ENCODE measurements around the gene FBXL17. TPM values are rescaled to one million over a fixed set of nuclear protein-coding genes. Genes with fewer than 3 reads are reported as not detected.

FBXL17 gene
- polyA plus RNA-seq, 1 experiment = 5.3 TPM

DNA sequence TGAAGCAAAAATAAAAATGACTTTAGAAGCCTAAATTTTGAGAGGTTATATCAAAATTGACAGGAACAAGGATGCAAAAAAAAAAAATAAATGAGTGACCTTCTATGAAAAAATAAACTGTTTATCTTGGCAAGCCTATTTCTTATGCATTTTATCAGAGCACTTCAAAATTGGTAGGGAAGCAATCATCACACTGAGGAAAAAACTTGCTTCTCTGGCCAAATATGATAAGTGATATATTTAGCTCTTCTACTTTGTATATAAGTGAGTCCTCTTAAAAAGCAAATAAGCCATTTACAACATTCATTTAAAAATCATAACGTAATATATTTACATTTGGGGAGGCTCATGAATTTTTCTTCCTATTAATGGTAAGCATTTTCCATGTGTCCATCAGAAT is 287.1 kb downstream of the FBXL17 start:
- ChIA-PET POLR2A (no interaction called here), CTCF (no interaction called here)
- no peak for DNase-seq (ENCODE audit: low read depth)
- H3K27me3 ChIP-seq (ENCODE audit: control insufficient read depth, insufficient read depth, low read length) = no peaks in the 10 kb centered on the region
- no peaks in the 10 kb centered on the region for H3K36me3 ChIP-seq (ENCODE audit: control insufficient read depth, insufficient read depth, low read length)
- TF ChIP-seq, protein P1, sequence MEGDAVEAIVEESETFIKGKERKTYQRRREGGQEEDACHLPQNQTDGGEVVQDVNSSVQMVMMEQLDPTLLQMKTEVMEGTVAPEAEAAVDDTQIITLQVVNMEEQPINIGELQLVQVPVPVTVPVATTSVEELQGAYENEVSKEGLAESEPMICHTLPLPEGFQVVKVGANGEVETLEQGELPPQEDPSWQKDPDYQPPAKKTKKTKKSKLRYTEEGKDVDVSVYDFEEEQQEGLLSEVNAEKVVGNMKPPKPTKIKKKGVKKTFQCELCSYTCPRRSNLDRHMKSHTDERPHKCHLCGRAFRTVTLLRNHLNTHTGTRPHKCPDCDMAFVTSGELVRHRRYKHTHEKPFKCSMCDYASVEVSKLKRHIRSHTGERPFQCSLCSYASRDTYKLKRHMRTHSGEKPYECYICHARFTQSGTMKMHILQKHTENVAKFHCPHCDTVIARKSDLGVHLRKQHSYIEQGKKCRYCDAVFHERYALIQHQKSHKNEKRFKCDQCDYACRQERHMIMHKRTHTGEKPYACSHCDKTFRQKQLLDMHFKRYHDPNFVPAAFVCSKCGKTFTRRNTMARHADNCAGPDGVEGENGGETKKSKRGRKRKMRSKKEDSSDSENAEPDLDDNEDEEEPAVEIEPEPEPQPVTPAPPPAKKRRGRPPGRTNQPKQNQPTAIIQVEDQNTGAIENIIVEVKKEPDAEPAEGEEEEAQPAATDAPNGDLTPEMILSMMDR (IDR thresholded peaks at IDR 0.05; ENCODE audit: insufficient read depth, low read depth, low read length) = no peak
- H3K4me3 ChIP-seq (ENCODE audit: low read depth, low read length) = no peak overlapping the region

DNA sequence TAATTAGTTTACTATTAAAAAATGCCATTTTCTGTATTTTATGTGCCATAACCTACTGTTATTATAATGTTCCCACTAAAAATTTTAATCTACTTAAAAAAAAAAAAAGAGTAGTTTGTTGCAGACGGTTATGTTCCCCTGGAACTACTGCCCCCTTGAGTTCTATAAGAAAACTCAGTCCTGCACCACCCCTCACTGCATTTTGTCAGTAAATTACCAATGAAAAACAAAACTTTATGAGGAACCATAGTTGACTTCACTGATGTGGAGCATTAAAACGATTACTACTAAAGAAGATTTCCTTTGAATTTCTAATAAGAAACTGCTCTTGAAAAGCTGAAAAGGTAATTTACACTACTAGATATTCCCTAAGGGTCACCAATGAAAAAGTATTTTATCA is 288.7 kb downstream of the FBXL17 start:
- H3K36me3 ChIP-seq (ENCODE audit: control insufficient read depth, insufficient read depth, low read length) = no peaks in the 10 kb centered on the region
- no peaks in the 10 kb centered on the region for H3K27me3 ChIP-seq (ENCODE audit: control insufficient read depth, insufficient read depth, low read length)
- ChIA-PET CTCF (interaction anchor here (0.8 to 1.2 kb wide), 2 partner anchors 26 to 87 kb away, joined by 3 read pairs; no protein-coding TSS in a partner anchor), POLR2A (no interaction called here)
- TF ChIP-seq, protein P1 (IDR thresholded peaks at IDR 0.05; ENCODE audit: insufficient read depth, low read depth, low read length) = peak; percentile 47
- no peak for DNase-seq (ENCODE audit: low read depth)
- H3K4me3 ChIP-seq (ENCODE audit: low read depth, low read length) = no peak overlapping the region

DNA sequence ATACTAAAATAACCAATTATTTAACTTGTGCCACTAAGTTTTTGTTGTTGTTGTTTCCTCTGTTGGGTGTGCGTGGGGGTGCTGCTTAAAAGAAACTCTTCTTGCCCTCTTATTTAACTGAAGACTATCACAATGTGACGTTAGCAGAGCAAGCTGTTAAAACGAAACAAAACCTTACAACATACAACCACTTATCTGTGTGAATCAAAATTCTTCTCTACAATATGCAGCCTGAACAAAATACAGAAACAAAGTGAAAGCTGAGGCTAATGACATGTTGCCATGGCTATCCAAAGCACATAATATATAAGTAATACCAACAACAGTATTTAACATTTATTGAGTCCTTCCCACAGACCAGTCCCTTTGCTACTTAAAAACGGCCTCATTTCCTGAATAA is 291.0 kb downstream of the FBXL17 start:
- ChIA-PET CTCF (no interaction called here), POLR2A (no interaction called here)
- DNase-seq (ENCODE audit: low read depth) = no peak
- no peak overlapping the region for H3K4me3 ChIP-seq (ENCODE audit: low read depth, low read length)
- no peaks in the 10 kb centered on the region for H3K27me3 ChIP-seq (ENCODE audit: control insufficient read depth, insufficient read depth, low read length)
- H3K36me3 ChIP-seq (ENCODE audit: control insufficient read depth, insufficient read depth, low read length) = no peaks in the 10 kb centered on the region
- TF ChIP-seq, protein P1 (IDR thresholded peaks at IDR 0.05; ENCODE audit: insufficient read depth, low read depth, low read length) = no peak

DNA sequence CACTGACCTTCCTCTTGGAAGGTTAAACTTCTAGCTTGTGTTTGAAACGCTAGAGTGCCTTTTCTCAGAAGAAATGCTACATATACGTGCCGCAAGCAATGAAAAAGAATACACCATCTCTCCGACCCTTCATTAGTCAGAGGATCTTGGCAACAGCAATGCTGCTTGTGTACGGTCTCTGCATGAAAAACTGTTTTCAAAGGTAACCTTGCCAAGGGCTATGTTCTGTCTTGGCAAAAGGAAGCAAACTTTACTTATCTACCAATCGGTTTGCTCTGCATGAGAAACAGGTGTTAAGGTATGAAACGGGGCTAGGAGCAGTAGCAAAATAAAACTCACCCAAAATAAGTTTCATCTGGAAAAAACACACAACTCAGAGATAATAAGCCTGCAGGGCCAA is 297.8 kb downstream of the FBXL17 start:
- ChIA-PET POLR2A (no interaction called here), CTCF (no interaction called here)
- no peaks in the 10 kb centered on the region for H3K36me3 ChIP-seq (ENCODE audit: control insufficient read depth, insufficient read depth, low read length)
- H3K27me3 ChIP-seq (ENCODE audit: control insufficient read depth, insufficient read depth, low read length) = no peaks in the 10 kb centered on the region
- TF ChIP-seq, protein P1 (IDR thresholded peaks at IDR 0.05; ENCODE audit: insufficient read depth, low read depth, low read length) = no peak
- DNase-seq (ENCODE audit: low read depth) = no peak
- no peak overlapping the region for H3K4me3 ChIP-seq (ENCODE audit: low read depth, low read length)

DNA sequence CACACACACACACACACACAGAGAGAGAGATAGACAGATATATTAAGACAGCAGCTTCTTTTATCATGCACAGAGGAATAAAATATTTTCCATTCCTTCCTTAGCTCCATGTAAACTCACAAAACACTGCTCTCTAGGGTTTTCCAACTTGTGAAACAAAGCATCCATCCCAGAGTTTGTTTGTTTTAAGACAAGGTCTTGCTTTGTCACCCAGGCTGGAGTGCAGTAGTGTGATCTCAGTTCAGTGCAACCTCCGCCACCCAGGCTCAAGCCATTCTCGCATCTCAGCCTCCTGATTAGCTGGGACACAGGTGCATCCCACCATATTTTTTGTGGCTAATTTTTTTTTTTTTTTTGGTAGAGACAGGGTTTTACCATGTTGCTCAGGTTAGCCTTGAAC is 298.7 kb downstream of the FBXL17 start:
- DNase-seq (ENCODE audit: low read depth) = no peak
- Histone ChIP-seq H3K36me3 (ENCODE audit: control insufficient read depth, insufficient read depth, low read length) (no peaks in the 10 kb centered on the region), H3K4me3 (ENCODE audit: low read depth, low read length) (no peak overlapping the region), H3K27me3 (ENCODE audit: control insufficient read depth, insufficient read depth, low read length) (no peaks in the 10 kb centered on the region)
- TF ChIP-seq, protein P1 (IDR thresholded peaks at IDR 0.05; ENCODE audit: insufficient read depth, low read depth, low read length) = no peak
- CTCF ChIA-PET = no interaction called here
- POLR2A ChIA-PET = no interaction called here
